GM18868 (cell line): Measurements from ENCODE around the gene MLLT10.
"Not testable (repeated sequence)": the region's sequence is repeated elsewhere in the genome, so short reads cannot be mapped to it uniquely, and the experiment has no call there.

Experiments
- ATAC-seq: cut with Tn5 transposase; IDR thresholded peaks from one replicate; pipeline ENCODE4 v1.9.1; 2021; ENCODE audit warnings: mild to moderate bottlenecking, moderate library complexity; ENCODE audit not compliant: unreplicated experiment

Gene MLLT10

DNA sequence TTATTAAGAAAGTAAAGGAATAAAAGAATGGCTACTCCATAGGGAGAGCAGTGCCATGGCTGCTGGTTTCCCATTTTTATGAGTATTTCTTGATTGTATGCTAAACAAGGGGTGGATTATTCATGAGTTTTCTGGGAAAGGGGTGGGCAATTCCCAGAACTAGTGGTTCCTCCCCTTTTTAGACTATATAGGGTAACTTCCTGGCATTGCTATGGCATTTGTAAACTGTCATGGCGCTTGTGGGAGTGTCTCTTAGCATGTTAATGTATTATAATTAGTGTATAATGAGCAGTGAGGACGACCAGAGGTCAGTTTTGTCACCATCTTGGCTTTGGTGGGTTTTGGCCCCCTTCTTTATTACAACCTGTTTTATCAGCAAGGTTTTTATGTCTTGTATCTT is 40.5 kb downstream of the MLLT10 start:
- not testable (repeated sequence) for ATAC-seq

DNA sequence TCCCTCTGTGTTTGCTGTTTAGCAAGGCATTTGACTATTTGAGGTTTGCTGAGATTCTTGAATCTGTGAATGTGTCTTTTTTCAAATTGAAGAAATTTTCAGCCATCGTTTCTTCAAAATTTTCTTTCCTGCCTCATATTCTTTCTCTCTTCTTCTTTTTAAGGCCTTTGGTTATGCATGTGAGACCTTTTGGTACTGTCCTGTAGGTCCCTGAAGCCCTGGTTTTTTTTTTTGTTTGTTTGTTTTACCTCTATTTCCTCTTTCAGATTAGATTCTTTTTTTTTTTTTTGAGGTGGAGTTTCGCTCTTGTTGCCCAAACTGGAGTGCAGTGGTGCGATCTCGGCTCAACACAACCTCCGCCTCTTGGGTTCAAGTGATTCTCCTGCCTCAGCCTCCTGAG is 45.3 kb downstream of the MLLT10 start:
- ATAC-seq = no peak

DNA sequence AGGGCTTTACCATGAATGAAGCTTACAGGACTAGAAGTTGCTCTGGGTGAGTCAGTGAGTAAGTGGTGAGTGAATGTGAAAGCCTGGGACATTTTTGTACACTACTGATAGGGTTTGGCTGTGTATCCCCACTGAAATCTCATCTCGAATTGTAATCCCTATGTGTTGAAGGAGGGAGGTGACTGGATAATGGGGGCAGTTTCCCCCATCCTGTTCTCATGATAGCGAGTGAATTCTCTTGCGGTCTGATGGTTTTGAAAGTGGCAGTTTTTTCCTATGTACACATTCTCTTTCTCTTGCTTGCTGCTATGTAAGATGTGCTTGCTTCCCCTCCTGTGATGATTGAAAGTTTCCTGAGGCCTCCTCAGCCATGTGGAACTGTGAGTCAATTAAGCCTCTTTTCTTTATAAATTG is 47.4 kb downstream of the MLLT10 start:
- ATAC-seq = peak; percentile 89

DNA sequence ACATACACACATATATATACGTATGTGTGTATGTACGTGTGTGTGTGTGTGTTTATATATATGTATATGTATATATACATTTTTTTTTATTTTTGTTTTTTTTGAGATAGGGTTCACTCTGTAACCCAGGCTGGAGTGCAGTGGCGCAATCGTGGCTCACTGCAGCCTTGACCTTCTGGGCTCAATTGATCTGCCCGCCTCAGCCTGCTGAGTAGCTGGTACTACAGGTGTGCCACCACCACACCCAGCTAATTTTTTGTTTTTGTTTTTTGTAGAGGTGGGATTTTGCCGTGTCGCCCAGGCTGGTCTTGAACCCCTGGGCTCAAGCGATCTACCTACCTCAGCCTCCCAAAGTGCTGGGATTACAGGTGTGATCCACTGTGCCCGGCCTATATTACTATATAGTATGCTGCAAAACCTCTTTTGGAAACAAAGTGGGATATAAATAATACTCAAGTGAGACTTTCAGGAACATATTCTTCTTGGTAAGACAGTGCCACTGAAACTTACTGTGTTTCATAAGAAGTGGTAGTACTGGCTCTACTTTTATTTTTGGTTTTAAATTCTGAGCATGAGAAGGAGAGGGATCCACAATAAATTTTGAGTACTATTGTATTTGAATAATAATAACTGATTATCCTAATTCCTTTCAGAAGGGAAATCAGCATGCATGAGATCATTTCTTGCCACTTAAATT is 51.0 kb downstream of the MLLT10 start:
- no peak for ATAC-seq

DNA sequence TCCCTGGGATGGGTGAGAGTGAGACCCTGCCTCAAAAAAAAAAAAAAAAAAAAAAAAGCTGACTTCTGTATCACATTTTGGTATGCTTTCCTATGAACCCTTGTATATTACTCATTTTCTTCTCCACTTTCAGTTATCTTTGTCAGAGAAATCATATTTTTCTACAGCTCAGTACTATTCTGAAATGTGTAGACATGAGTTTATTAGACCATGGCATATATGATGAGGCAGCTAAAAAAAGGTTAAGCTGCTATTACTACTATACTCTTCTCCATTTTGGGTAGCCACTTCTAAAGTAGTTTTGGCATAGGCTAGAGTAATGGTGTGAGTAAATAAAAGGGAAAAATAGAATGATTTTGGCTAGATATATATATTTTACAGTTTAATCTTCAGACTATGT is 53.4 kb downstream of the MLLT10 start:
- no peak for ATAC-seq

DNA sequence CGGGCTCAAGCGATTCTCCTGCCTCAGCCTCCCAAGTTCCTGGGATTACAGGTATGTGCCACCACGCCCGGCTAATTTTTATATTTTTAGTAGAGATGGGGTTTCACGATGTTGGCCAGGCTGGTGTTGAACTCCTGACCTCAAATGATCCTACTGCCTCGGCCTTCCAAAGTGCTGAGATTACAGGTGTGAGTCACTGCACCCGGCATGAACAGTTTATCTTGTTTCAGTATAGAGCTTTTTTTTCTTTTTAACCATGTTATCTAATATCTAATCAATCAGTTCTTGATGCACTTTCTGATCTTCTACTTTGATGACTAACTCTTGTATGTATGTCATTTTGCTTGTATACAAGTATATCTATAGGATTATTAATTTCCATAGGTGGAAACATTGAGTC is 54.1 kb downstream of the MLLT10 start:
- not testable (repeated sequence) for ATAC-seq

DNA sequence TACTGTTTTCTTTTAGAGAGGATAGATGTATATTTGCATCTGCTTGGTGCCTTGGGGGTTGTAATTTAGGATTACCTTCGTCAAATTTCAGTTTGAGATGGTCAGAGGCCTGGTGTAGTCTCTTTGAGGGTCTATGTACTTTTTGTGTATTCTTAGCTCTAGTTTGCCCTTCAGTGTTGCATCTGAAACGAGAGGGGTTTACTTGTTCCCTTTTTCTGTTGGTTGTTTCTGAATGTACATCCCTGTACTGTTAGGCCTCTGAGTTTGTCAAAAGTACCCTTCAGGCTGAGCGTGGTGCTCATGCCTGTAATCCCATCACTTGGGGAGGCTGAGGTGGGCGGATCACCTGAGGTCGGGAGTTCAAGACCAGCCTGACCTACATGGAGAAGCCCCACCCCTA is 60.0 kb downstream of the MLLT10 start:
- no peak for ATAC-seq

DNA sequence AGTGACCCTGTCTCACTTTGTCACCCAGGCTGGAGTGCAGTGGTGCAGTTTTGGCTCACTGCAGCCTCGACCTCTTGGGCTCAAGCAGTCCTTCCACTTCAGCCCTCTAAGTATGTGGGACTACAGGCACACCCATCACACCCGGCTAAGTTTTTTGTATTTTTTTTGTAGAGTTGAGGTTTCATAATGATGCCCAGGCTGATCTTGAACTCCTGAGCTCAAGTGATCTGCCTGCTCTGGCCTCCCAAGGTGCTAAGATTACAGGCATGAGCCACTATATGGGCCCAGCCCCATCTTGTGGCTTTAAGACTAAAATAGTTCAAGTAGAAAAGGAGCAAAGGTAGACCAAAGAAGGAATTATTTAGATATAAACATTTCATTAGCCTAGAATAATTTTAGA is 65.5 kb downstream of the MLLT10 start:
- ATAC-seq = no peak

DNA sequence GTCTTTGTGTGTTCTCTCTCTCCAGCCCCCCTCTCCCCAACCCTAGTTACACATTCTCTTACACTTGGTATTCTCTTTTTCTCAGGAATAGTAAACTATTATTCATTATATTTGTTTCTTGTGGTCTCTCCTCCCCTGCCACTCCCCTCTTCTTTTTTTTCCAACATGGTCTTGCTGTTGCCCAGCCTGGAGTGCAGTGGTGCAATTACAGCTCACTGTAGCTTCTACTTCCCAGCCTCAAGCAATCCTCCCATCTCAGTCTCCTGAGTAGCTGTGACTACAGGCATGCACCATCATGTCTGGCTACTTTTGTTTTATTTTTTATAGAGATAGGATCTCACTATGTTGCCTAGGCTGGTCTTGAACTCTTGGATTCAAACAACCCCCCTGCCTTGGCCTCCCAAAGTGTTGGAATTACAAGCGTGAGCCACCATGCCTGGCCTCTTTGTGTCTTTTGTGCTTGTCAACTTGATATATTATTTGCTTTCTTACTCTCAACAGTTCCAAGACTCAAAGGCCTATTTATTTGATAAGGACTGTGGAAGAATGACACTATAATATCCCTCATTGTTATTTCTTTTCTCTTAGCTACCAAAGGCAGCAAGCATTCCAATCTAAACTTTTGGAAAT is 66.9 kb downstream of the MLLT10 start:
- ATAC-seq = no peak

DNA sequence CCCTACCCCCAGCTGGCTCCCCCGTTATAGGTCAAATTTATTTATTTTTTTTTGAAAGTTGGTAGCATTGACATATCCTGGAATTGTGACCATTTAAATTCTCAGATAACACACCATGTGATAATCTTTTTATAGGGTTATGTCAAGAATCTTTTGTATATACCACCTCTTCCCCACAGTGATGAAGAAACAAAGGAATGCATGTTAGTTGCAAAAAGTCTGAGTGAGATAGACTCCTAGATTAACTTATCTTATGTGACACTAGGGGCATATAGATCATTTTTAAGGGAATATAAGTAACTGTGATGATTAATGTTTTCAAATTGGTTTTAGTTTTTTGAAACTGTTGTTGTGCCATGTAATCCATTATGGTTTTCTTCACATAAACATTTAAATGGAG is 68.3 kb downstream of the MLLT10 start:
- ATAC-seq = no peak

DNA sequence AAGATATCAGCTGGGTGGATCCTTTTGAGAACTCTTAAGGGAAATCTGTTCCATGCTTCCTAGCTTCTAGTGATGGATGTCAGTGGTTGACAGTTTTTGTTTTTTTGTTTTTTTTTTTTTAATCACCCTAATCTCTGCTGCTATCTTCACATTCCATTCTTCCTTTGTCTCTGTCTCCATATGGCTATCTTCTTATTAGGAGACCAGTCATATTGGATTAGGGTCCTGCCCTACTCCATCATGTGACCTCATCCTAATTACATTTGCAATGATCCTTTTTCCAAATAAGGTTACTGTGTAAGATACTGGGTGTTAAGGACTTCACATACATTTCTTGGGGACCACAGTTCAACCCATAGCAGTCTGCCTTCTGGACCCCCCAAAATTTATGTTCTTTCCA is 69.7 kb downstream of the MLLT10 start:
- ATAC-seq = no peak

DNA sequence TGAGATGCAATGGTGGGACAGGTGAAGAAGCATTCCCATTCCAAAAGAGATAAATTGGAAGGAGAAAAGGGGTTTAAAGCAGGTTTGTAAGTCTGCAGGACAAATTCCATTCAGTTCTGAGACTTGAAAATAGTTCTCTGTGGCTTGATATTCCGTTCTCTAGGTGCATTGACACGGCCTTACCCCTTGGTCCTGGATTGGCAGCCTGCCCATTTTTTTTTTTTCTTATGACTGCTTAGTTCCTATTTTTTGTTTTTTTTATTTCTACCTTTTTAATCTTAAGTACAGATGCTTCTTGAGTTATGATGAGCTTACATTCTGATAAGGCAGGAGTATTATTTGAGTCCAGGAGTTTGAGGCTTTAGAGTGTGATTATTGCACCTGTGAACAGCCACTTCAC is 70.6 kb downstream of the MLLT10 start:
- no peak for ATAC-seq

DNA sequence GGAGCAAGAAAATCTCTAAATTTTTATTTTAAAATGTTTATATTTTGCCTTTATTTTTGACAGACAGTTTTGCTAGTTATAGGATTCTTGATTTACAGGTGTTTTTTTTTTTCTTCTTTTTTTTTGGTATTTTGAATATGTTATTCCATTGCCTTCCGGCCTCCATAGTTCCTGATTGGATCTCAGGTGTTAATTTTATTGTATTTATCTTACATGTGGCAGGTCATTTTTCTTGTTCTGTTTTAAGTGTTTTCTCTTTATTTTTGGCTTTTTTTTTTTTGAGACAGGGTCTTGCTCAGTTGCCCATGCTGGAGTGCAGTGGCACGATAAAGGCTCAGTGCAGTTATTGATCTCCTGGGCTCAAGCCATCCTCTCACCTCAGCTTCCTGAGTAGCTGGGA is 73.9 kb downstream of the MLLT10 start:
- no peak for ATAC-seq

DNA sequence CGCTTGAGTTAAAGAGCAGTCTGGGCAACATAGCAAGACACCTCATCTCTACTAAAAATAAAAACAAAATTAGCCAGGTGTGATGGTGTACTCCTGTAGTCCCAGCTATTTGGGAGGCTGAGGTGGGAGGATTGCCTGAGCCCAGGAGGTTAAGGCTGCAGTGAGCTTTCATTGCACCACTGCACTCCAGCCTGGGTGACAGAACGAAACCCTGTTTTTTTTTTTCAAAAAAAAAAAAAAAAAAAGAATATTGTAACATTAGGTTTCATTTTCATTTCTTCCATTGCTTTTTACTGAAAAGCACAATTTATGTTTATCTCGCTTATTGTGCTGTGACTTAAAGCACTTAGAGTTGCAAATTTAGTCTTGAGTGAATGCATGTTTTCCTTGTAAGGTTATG is 80.0 kb downstream of the MLLT10 start:
- no peak for ATAC-seq

DNA sequence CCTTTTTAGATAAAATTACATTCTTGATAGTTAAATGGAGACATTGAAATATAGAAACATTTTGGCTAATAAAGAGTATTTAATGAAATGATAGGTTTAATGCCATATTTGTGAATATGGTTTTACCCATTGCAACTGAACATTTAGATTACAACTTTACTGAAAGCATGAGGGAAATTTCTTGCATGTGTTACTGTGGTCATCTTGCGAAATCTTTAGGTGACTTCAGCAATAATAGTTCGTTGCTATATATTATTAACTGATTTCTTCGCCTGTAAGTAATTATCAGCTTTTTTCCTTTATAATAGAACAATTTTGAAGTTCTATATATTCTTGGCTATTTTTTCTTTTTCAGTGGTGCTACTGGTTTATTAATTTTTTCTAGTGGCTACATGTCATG is 83.2 kb downstream of the MLLT10 start:
- ATAC-seq = no peak

DNA sequence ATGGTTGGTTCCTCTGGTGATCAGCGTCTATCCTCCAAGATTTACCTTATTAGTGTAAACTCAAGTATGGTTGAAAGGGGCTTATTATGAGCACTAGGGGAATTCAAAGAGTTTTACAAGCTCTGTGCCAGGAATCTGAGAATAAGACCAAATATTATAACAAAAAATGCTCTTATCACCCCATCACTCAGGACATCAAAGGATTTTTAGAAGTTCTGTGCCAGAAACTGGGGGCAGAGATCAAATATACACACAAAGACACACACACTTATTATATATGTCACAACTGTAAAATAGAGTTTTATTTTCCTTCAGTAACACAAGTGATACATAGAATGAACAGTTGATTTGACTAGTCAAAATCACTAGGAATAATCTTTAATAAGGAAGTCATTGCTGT is 89.3 kb downstream of the MLLT10 start:
- ATAC-seq = no peak

DNA sequence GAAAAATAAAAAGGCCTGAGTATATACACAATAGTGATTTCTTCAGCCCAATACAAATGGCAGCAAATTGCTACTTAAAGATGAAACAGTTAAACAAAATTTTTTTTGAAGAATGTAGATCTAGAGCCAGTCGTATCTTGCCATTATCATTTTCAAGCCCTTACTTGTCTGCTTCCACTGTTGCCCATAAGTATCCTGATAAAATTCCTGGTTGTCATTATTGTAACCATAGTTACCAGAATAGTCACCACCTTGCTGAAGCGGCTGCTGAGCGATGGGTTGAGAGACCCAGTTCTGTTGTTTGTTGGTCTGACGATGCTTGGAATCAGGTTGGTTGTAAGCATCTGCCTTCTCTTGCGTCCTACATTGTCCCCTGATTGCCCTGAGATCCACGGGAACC is 90.4 kb downstream of the MLLT10 start:
- not testable (repeated sequence) for ATAC-seq

DNA sequence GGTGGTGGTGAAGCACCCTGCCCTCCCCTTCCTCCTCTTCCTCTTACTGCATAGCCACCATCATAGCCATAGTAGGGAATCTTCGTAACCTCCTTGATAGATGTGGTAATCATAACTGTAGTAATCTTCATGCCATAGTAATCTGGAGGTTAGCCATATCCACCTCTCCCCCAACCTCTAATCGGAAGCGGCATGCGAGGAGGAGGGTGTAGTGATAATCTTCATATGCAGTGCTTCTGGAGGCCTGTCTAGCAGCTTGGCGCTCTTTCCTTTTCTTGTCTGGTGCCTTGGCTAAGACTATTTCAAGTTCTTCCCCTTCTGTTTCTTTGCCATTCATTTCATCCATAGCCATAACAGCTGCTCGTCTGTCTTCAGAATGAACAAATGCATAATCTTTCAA is 90.9 kb downstream of the MLLT10 start:
- no peak for ATAC-seq

DNA sequence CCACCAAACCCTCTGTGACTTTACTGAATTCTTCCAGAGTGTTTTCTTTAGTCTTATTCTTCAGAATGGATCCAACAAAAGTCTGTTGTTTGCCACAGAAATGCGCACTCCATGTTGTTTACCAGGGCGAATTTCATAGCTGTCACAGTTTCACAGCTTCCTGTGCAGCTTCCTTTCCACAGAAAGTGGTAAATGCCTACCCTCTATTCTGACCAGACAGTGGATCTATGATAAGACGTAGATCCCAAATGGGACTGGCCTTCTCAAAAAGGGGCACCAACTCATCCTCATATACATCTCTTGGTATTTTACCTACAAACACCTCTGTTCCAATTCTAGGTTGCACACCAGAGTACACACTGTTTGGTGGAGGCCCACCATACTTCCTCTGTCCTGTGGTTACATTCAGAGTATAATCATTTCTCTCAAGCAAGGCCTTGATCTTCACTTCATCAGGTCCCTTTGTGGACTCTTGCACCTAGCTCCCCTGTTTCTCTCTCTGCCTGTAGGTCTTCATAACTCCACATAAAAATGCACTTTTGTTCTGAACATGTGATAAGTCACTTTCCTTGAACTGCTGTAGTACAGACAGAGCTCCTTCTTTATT is 91.7 kb downstream of the MLLT10 start:
- ATAC-seq = no peak

DNA sequence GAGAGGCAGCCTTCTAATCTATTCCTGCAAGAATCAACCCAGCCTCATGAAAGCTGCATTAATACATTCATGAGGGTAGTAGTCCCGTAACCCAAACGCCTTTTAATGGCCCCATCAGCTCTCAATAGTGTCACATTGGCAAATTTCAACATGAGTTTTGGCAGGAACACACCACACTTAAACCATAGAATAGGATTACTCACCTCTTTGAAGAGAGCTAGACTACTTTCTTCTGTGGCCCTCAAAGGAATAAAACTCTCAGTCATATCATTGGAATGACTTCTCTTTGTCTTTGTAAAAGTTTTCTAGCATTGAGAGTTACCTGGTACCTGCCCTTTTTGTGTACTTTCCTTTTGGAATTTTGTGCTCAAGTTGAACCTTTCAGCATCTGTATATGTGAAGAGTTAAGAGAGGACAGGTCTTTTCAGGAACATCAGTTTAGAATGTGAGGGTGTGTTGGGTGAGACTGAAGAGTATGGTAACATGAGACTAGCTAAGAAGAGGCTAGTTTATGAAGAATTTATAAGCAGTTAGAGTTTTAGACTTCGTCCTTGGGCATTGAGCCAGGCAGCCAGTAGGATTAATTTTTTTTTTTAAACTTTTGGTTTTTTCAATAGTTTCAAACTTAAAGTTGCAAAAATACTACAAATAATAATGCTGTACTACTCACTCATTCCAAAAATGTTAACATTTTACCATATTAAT is 92.6 kb downstream of the MLLT10 start:
- no peak for ATAC-seq

DNA sequence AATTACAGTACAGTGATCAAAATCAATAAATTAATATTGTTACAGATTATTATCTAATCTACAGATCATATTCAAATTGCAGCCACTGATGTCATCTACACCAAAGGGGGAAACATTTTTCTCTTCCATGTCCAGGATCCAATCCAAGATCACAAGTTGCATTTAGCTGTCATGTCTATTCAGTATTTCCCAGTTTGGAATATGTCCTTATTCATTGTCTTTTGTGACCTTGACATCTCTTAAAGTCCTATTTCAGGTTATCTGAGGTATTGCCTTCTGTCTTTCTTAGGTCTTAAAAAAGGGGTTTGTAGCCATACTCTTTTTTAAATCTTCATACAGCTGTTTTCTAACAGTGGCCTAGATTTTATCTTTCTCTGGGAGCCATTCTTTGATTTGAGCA is 93.3 kb downstream of the MLLT10 start:
- ATAC-seq = no peak

DNA sequence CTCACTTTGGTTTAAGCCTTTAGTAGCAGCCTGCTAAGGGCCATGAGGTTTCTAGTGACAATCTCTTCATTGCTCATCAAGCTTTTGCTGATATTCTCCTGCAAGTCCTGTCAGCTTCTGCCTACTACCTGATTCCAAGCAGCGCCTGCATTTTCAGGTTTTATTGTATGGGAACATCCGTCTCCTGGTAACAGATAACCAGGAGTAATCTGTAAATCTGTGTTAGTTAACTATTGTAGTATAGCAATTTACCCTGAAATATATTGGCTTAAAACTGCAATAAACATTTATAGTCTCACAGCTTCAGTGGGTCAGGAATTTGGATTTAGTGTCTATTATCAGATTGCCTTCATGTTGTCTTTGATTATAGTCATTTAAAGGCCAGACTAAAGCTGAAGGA is 94.0 kb downstream of the MLLT10 start:
- no peak for ATAC-seq
